Gastrocnemius medialis (tissue), 4 donors: ENCODE data around the gene SPTSSB.

Experiments used
- POLR2A ChIP-seq, 2 donors: fragments of 450-650 bp; IDR thresholded peaks; one replicate each; pipeline ENCODE4 v1.6.1; 2017; ENCODE audit warnings: antibody characterized with exemption in 2 of 2, mild to moderate bottlenecking in 2 of 2, moderate library complexity in 2 of 2
- TF ChIP-seq, protein P1 (sequence below), 5 experiments: fragments of 450-650 bp in 3 of 5; fragments of 200-600 bp in 2 of 5; sonication (generic) in 2 of 5; IDR thresholded peaks in 4 of 5; conservative IDR thresholded peaks in 1 of 5; 1 replicate in 4 of 5; 2 replicates in 1 of 5; pipeline ENCODE4 v1.5.1; 2016 to 2019; ENCODE audit warnings: antibody characterized with exemption in 5 of 5, mild to moderate bottlenecking in 3 of 5, moderate library complexity in 3 of 5

DNA sequence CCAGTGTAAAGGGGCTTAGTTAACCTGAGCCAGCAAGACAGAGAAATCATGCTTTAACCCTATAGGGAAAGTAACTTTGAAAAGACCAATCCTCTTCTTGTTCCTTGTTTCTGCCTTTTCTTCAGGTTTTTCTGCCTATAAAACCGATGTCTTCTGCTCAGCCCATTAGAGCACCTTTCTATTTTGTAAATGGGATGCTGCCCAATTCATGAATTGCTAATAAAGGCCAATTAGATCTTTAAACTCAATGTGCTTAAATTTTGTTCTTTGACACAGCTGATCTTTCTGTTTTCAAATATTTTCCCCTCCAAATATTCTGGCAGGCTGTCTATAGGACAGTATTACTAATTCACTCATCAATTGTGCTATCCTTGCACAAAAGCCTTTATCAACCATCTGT, 33.8 kb upstream of the SPTSSB start:
- TF ChIP-seq POLR2A (IDR thresholded peaks at IDR 0.05) = no peak
- TF ChIP-seq, protein P1, sequence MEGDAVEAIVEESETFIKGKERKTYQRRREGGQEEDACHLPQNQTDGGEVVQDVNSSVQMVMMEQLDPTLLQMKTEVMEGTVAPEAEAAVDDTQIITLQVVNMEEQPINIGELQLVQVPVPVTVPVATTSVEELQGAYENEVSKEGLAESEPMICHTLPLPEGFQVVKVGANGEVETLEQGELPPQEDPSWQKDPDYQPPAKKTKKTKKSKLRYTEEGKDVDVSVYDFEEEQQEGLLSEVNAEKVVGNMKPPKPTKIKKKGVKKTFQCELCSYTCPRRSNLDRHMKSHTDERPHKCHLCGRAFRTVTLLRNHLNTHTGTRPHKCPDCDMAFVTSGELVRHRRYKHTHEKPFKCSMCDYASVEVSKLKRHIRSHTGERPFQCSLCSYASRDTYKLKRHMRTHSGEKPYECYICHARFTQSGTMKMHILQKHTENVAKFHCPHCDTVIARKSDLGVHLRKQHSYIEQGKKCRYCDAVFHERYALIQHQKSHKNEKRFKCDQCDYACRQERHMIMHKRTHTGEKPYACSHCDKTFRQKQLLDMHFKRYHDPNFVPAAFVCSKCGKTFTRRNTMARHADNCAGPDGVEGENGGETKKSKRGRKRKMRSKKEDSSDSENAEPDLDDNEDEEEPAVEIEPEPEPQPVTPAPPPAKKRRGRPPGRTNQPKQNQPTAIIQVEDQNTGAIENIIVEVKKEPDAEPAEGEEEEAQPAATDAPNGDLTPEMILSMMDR (IDR thresholded peaks at IDR 0.05 in 4 of 5, conservative IDR thresholded peaks at IDR 0.05 in 1 of 5) = no peak
